DOHH2 (cell line): Measurements from ENCODE around the gene TMOD4.

Experiments
- H3F3A ChIP-seq: fragments of 200-600 bp; sonication (generic), shearing (Covaris generic); 2 replicates; pipeline ENCODE4 v1.6.0; 2016; ENCODE audit warnings: antibody characterized with exemption, mild to moderate bottlenecking; ENCODE audit not compliant: control insufficient read depth, insufficient read depth
- H3K27ac ChIP-seq: fragments of 200-600 bp; sonication (generic); 2 replicates; pipeline ENCODE4 v1.5.1; 2014; ENCODE audit warnings: low read depth, mild to moderate bottlenecking, low read length, moderate library complexity
- H3K27me3 ChIP-seq: fragments of 200-600 bp; sonication (generic); 2 replicates; pipeline ENCODE4 v1.6.1; 2014; ENCODE audit warnings: mild to moderate bottlenecking, low read length, mixed read lengths; ENCODE audit not compliant: control insufficient read depth
- H3K36me3 ChIP-seq: fragments of 200-600 bp; sonication (generic); 2 replicates; pipeline ENCODE4 v1.6.1; 2014; ENCODE audit warnings: mild to moderate bottlenecking, low read length, moderate library complexity, mixed read lengths; ENCODE audit not compliant: control insufficient read depth
- H3K4me1 ChIP-seq: fragments of 200-600 bp; sonication (generic); 2 replicates; pipeline ENCODE4 v1.6.1; 2014; ENCODE audit warnings: mild to moderate bottlenecking, low read length, mixed read lengths; ENCODE audit not compliant: control insufficient read depth
- H3K4me2 ChIP-seq: fragments of 200-600 bp; sonication (generic); 2 replicates; pipeline ENCODE4 v1.6.0; 2014; ENCODE audit warnings: mild to moderate bottlenecking, low read length, moderate library complexity
- H3K4me3 ChIP-seq: fragments of 200-600 bp; sonication (generic); 2 replicates; pipeline ENCODE4 v1.5.1; 2014; ENCODE audit warnings: mild to moderate bottlenecking, low read length, mixed read lengths
- H3K79me2 ChIP-seq: fragments of 200-600 bp; sonication (generic); 2 replicates; pipeline ENCODE4 v1.6.1; 2014; ENCODE audit warnings: mild to moderate bottlenecking, low read length, mixed read lengths; ENCODE audit not compliant: control insufficient read depth
- H3K9me2 ChIP-seq: fragments of 200-600 bp; sonication (generic); replicated peaks from 2 replicates; pipeline ENCODE4 v1.6.1; 2014; ENCODE audit warnings: mild to moderate bottlenecking, low read length, mixed read lengths; ENCODE audit not compliant: control insufficient read depth
- H3K9me3 ChIP-seq: fragments of 200-600 bp; sonication (generic); 2 replicates; pipeline ENCODE4 v1.6.1; 2014; ENCODE audit warnings: antibody characterized with exemption, low read length, mixed read lengths; ENCODE audit not compliant: control insufficient read depth, insufficient read depth
- H4K20me1 ChIP-seq: fragments of 200-600 bp; sonication (generic); 2 replicates; pipeline ENCODE4 v1.6.0; 2014; ENCODE audit warnings: low read depth, mild to moderate bottlenecking, antibody characterized with exemption, low read length, moderate library complexity; ENCODE audit not compliant: control insufficient read depth, insufficient read depth
- EZH2phosphoT487 ChIP-seq: fragments of 200-600 bp; sonication (generic); IDR thresholded peaks from 2 replicates; pipeline ENCODE4 v1.6.1; 2017; ENCODE audit warnings: borderline replicate concordance, mild to moderate bottlenecking, antibody characterized with exemption, low read length, moderate library complexity, mixed read lengths
- TF ChIP-seq, protein P1 (sequence below): fragments of 200-600 bp; sonication (generic); IDR thresholded peaks from one replicate; pipeline ENCODE4 v1.5.1; 2014; ENCODE audit warnings: antibody characterized with exemption, mild to moderate bottlenecking, low read depth, low read length; ENCODE audit not compliant: poor library complexity, severe bottlenecking

TMOD4 gene

GRCh38 chr1:151159373-151159772 is 16.4 kb downstream of the TMOD4 start:
- Histone ChIP-seq H3K4me2 (peak overlapping the region; percentile 95), H3K79me2 (peaks cover 18% of the 10 kb centered on the region), H3K9me2 (no peaks in the 10 kb centered on the region), H3K27me3 (no peaks in the 10 kb centered on the region), H3K27ac (peak overlapping the region; percentile 29), H3K36me3 (peaks cover 29% of the 10 kb centered on the region), H4K20me1 (no peaks in the 10 kb centered on the region), H3K4me3 (peak overlapping the region; percentile 26), H3F3A (peaks cover 21% of the 10 kb centered on the region), H3K4me1 (peaks cover 46% of the 10 kb centered on the region), H3K9me3 (no peaks in the 10 kb centered on the region)
- TF ChIP-seq, protein P1, sequence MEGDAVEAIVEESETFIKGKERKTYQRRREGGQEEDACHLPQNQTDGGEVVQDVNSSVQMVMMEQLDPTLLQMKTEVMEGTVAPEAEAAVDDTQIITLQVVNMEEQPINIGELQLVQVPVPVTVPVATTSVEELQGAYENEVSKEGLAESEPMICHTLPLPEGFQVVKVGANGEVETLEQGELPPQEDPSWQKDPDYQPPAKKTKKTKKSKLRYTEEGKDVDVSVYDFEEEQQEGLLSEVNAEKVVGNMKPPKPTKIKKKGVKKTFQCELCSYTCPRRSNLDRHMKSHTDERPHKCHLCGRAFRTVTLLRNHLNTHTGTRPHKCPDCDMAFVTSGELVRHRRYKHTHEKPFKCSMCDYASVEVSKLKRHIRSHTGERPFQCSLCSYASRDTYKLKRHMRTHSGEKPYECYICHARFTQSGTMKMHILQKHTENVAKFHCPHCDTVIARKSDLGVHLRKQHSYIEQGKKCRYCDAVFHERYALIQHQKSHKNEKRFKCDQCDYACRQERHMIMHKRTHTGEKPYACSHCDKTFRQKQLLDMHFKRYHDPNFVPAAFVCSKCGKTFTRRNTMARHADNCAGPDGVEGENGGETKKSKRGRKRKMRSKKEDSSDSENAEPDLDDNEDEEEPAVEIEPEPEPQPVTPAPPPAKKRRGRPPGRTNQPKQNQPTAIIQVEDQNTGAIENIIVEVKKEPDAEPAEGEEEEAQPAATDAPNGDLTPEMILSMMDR = no peak
- no peak for TF ChIP-seq EZH2phosphoT487

- Histone ChIP-seq H3K4me1 (peaks cover 43% of the 10 kb centered on the region), H3F3A (peaks cover 21% of the 10 kb centered on the region), H3K79me2 (peaks cover 16% of the 10 kb centered on the region), H3K27ac (peak overlapping the region; percentile 29), H4K20me1 (no peaks in the 10 kb centered on the region), H3K27me3 (no peaks in the 10 kb centered on the region), H3K4me3 (peak overlapping the region; percentile 26), H3K4me2 (peak overlapping the region; percentile 95), H3K9me3 (no peaks in the 10 kb centered on the region), H3K9me2 (no peaks in the 10 kb centered on the region), H3K36me3 (peaks cover 29% of the 10 kb centered on the region)
- TF ChIP-seq, protein P1 = no peak
- no peak for TF ChIP-seq EZH2phosphoT487
These were observed 17.0 kb downstream of the TMOD4 start for GRCh38 chr1:151158751-151159251.

DNA sequence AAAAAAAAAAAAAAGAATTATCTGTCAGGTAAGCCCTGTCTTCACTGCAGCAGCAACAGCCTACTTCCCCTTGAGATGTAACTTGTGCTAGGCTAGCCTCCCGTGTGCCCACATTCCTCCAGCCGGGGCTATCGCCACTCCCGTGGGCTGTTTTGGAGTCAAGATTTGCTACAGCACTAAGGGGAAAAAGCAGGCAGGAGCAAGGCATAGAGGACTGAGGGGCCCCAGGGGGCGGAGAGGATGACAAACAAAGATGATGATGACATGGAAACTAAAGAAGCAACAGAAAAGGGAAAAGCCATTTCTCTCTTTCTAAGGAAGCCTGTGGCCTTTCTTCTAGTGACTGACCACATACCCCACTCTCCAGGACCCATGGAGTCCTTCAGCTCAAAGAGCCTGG is 17.5 kb downstream of the TMOD4 start:
- no peak overlapping the region; the same call in 1 of the 2 replicates for H3K4me3 ChIP-seq

More for the DNA sequence above, 17.5 kb downstream of the TMOD4 start:
- Histone ChIP-seq H3K9me3 (no peaks in the 10 kb centered on the region), H3K4me1 (peaks cover 43% of the 10 kb centered on the region), H3K27ac (no peak overlapping the region), H3F3A (peaks cover 21% of the 10 kb centered on the region), H4K20me1 (no peaks in the 10 kb centered on the region), H3K9me2 (no peaks in the 10 kb centered on the region), H3K4me2 (peak overlapping the region; percentile 95), H3K79me2 (peaks cover 16% of the 10 kb centered on the region), H3K36me3 (peaks cover 29% of the 10 kb centered on the region), H3K27me3 (no peaks in the 10 kb centered on the region)
- TF ChIP-seq, protein P1 = no peak
- no peak for TF ChIP-seq EZH2phosphoT487
